Erythroblast (primary cell): ENCODE data around the gene CDH8.

Experiments used
- GATA1 ChIP-seq: IDR thresholded peaks from 2 replicates; pipeline ENCODE4 v1.6.1; 2011; ENCODE audit warnings: low read depth, mild to moderate bottlenecking, control low read depth, low read length, moderate library complexity
- POLR2A ChIP-seq: IDR thresholded peaks from 2 replicates; pipeline ENCODE4 v1.6.1; 2011; ENCODE audit warnings: mild to moderate bottlenecking, low read length

DNA sequence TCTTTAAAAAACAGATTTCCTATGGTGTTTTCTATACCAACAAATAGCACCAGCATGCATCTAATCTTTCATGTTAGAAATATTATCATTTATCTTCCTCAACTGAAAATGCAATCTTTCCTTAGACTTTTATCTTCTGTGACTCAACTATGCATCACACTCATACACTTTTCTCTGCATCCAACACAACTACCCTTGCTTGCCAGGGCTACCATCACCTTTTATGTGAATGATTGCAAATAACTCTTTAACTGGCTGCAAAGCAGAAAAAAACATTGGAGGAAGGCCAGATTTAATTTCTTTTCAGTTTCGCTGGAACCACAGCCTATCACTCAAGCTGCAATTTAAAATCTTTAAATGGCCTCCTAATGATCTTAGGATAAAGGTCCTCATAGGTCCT, 212.9 kb downstream of the CDH8 start:
- TF ChIP-seq POLR2A (no peak), GATA1 (no peak)
